Measurements from ENCODE around the gene TUBGCP6. TPM values are rescaled to one million over a fixed set of nuclear protein-coding genes. Genes with fewer than 3 reads are reported as not detected.

Gene TUBGCP6
- total and polyA plus RNA-seq, 2 experiments from 2014 or later, result 18.6 to 47.1 TPM

GRCh38 chr22:50201191-50202129 is 43.4 kb downstream of the TUBGCP6 start:
- peaks cover 9% of the 10 kb centered on the region for H3K27me3 Mint-ChIP-seq (ENCODE audit: insufficient read depth, low read depth, poor library complexity)

More at GRCh38 chr22:50201191-50202129, 43.4 kb downstream of the TUBGCP6 start:
- Histone ChIP-seq H3F3A (replicated peaks; ENCODE audit: low read depth) (peaks cover 14% of the 10 kb centered on the region), H2AFZ (no peak overlapping the region), H3K4me2 (peak overlapping the region; percentile 92), H3K4me1 (ENCODE audit: insufficient read depth) (peaks cover 8% of the 10 kb centered on the region; the same call in 1 of the 2 replicates), H4K20me1 (replicated peaks; ENCODE audit: insufficient read depth) (peaks cover 13% of the 10 kb centered on the region), H3K9me2 (ENCODE audit: insufficient read depth) (no peaks in the 10 kb centered on the region), H3K27ac (ENCODE audit: low read depth) (no peak overlapping the region), H3K36me3 (ENCODE audit: insufficient read depth) (no peaks in the 10 kb centered on the region; the same call in 1 of the 2 replicates), H3K27me3 (ENCODE audit: insufficient read depth) (peaks cover 9% of the 10 kb centered on the region; the same call in 1 of the 2 replicates), H3K4me3 (peak overlapping the region; percentile 72), H3K79me2 (replicated peaks; ENCODE audit: insufficient read depth) (peaks cover 21% of the 10 kb centered on the region)
- ATAC-seq (peak; percentile 1; the same call in 2 of the 3 replicates), DNase-seq (ENCODE audit: low spot score) (peak; percentile 52)
- peak overlapping the region; percentile 80 for H3K4me3 Mint-ChIP-seq
- H3K36me3 Mint-ChIP-seq (ENCODE audit: low read depth), result peaks cover 26% of the 10 kb centered on the region
- no peak overlapping the region for H3K27ac Mint-ChIP-seq
- H3K4me1 Mint-ChIP-seq, result peaks cover 13% of the 10 kb centered on the region
- H3K9me3 Mint-ChIP-seq, result peaks cover 6% of the 10 kb centered on the region; the same call in 2 of the 3 replicates
- TF ChIP-seq CTCF (conservative IDR thresholded peaks at IDR 0.05; ENCODE audit: low read depth in 2 of 2), result no peak
- TF ChIP-seq JUNB (IDR thresholded peaks at IDR 0.05; ENCODE audit: unreplicated experiment), result no peak
- TF ChIP-seq EZH2 (IDR thresholded peaks at IDR 0.05; ENCODE audit: low read depth, unreplicated experiment), result no peak
- TF ChIP-seq REST (IDR thresholded peaks at IDR 0.05; ENCODE audit: unreplicated experiment), result no peak
- TF ChIP-seq ZNF462 (CRISPR knock-in tag; IDR thresholded peaks at IDR 0.05), result no peak
- no peak for TF ChIP-seq POLR2AphosphoS5 (IDR thresholded peaks at IDR 0.05; ENCODE audit: low read depth)
- TF ChIP-seq ETS1 (IDR thresholded peaks at IDR 0.05), result no peak
- no peak for TF ChIP-seq NANOG (IDR thresholded peaks at IDR 0.05; ENCODE audit: borderline replicate concordance)
- TF ChIP-seq EZH2phosphoT487 (IDR thresholded peaks at IDR 0.05; ENCODE audit: unreplicated experiment), result no peak
- TF ChIP-seq ZNF331 (CRISPR knock-in tag; IDR thresholded peaks at IDR 0.05; ENCODE audit: low read depth), result no peak
- no peak for TF ChIP-seq CREB1 (CRISPR knock-in tag; IDR thresholded peaks at IDR 0.05; ENCODE audit: low read depth)
- TF ChIP-seq STAT1 (IDR thresholded peaks at IDR 0.05; ENCODE audit: unreplicated experiment), result no peak
- TF ChIP-seq ZNF114 (CRISPR knock-in tag; IDR thresholded peaks at IDR 0.05), result no peak
